WERI-Rb-1 (cell line): ENCODE results near the gene ZC3H11A.
"Not testable (repeated sequence)": the region's sequence is repeated elsewhere in the genome, so short reads cannot be mapped to it uniquely, and the experiment has no call there.

ENCODE experiments used
- DNase-seq: peaks from one replicate; pipeline ENCODE4 v3.0.0-alpha.2; 2020
- H3K27ac ChIP-seq: fragments of 250-450 bp; sonication (Bioruptor Pico); 2 replicates; pipeline ENCODE4 v1.5.1; 2020; ENCODE audit warnings: mild to moderate bottlenecking, moderate library complexity
- H3K27me3 ChIP-seq: fragments of 250-450 bp; sonication (Bioruptor Pico); 2 replicates; pipeline ENCODE4 v1.5.1; 2021; ENCODE audit warnings: mild to moderate bottlenecking, low read depth, moderate library complexity; ENCODE audit not compliant: insufficient read depth, severe bottlenecking
- H3K36me3 ChIP-seq: fragments of 250-450 bp; sonication (Bioruptor Pico); 2 replicates; pipeline ENCODE4 v1.5.1; 2020; ENCODE audit warnings: mild to moderate bottlenecking, moderate library complexity
- H3K4me3 ChIP-seq: 2 replicates; pipeline ENCODE4 v1.5.1; 2011; ENCODE audit warnings: low read depth, mild to moderate bottlenecking, control low read depth, low read length
- H3K9me3 ChIP-seq: fragments of 250-450 bp; sonication (Bioruptor Pico); 2 replicates; pipeline ENCODE4 v1.5.1; 2021; ENCODE audit warnings: mild to moderate bottlenecking, moderate library complexity; ENCODE audit not compliant: severe bottlenecking
- TF ChIP-seq, protein P1 (sequence below): IDR thresholded peaks from 2 replicates; pipeline ENCODE4 v1.5.1; 2011; ENCODE audit warnings: low read depth, mild to moderate bottlenecking, control low read depth, inconsistent platforms, low read length

The ZC3H11A gene

DNA sequence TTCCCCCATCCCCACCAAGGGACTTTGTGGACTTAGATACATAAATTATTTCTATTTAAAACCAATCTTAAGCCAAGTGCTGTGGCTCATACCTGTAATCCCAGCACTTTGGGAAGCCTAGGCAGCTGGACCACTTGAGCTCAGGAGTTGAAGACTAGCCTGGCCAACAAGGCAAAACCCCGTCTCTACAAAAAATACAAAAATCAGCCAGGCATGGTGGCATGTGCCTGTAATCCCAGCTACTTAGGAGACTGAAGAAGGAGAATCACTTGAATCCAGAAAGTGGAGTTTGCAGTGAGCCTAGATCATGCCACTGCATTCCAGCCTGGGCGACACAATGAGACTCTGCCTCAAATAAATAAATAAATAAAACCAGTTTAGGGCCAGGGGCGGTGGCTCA is 34.9 kb upstream of the ZC3H11A start:
- Histone ChIP-seq H3K36me3 (no peaks in the 10 kb centered on the region), H3K27me3 (no peaks in the 10 kb centered on the region), H3K4me3 (no peak overlapping the region), H3K27ac (no peak overlapping the region), H3K9me3 (no peaks in the 10 kb centered on the region)
- TF ChIP-seq, protein P1, sequence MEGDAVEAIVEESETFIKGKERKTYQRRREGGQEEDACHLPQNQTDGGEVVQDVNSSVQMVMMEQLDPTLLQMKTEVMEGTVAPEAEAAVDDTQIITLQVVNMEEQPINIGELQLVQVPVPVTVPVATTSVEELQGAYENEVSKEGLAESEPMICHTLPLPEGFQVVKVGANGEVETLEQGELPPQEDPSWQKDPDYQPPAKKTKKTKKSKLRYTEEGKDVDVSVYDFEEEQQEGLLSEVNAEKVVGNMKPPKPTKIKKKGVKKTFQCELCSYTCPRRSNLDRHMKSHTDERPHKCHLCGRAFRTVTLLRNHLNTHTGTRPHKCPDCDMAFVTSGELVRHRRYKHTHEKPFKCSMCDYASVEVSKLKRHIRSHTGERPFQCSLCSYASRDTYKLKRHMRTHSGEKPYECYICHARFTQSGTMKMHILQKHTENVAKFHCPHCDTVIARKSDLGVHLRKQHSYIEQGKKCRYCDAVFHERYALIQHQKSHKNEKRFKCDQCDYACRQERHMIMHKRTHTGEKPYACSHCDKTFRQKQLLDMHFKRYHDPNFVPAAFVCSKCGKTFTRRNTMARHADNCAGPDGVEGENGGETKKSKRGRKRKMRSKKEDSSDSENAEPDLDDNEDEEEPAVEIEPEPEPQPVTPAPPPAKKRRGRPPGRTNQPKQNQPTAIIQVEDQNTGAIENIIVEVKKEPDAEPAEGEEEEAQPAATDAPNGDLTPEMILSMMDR = no peak
- DNase-seq = no peak

DNA sequence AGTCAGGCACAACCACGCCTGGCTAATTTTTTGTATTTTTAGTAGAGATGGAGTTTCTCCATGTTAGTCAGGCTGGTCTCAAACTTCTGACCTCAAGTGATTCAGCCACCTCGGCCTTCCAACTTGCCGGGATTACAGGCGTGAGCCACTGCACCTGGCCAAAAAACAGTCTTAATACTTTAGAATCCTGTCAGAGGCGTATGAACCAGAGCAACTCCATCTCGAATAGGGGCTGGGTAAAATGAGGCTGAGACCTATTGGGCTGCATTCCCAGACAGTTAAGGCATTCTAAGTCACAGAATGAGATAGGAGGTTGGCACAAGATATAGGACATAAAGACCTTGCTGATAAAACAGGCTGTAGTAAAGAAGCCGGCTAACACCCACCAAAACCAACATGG is 33.5 kb upstream of the ZC3H11A start:
- H3K36me3 ChIP-seq, H3K27me3 ChIP-seq, H3K27ac ChIP-seq, H3K9me3 ChIP-seq, DNase-seq, H3K4me3 ChIP-seq: not testable (repeated sequence)

DNA sequence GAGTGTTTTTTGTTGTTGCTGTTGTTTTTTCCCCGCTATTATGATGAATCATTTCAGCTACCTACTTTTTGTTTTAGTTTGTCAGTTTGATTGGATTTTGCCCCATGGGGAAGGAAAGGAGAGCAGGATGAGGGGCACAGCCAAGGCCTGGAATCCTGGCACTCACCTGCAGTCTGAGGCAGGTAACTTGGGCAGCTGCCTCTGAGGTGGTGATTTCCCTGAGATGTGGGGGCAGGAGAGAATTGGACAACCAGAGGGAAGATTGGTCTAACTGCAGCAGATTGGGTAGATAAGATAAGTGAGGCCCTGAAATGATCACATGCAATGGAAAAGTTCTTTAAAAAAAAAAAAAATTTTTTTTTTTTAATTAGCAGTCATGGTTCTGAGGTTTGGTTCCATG is 31.9 kb upstream of the ZC3H11A start:
- H3K9me3 ChIP-seq = no peaks in the 10 kb centered on the region
- no peak for DNase-seq
- TF ChIP-seq, protein P1 = no peak
- H3K4me3 ChIP-seq = no peak overlapping the region
- H3K27ac ChIP-seq = no peak overlapping the region
- H3K27me3 ChIP-seq = no peaks in the 10 kb centered on the region
- no peaks in the 10 kb centered on the region for H3K36me3 ChIP-seq

DNA sequence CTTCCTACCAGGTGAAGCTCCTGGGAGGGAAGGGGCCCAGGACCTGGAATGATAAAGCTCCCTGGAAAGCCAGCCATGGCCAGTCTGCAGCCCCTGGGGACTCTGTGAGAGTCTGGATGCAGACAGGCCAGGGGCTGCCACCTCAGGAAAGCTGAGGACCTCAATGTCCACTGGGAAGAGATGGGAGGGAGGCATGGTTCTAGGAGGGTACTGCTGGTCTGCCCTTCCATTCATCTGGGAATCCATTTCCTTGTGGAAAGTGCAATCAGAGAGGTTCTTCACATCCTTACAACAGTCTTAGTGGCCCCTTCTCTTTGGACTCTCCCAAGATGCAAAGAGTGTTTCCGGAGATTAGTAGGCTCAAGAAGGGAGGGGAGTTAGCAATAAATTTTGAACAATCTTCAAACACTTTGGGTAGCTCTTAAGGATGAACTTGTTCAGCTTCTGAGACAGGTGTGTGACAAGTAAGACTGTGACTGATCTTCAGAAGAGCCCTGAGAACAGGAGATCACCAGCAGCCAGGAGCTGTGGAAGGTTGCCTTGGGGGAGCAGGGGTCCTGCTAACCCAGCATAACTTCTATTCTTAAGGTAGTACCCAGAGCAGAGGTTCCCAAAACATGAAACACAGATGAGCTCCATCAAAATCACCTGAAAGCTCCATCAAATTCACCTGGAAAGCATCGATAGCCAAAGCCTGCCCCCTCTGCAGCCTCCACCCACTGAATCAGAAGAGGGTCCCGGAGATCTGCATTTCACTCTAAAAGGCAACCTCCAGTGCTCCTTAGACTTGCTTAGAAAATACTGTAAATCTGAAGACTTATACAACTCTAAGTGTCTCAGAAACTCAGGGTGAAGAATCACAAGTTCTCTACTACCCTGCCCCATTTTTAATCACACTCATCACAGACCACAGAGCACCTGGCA is 31.1 kb upstream of the ZC3H11A start:
- H3K4me3 ChIP-seq = no peak overlapping the region
- H3K27me3 ChIP-seq = no peaks in the 10 kb centered on the region
- TF ChIP-seq, protein P1 = no peak
- no peaks in the 10 kb centered on the region for H3K36me3 ChIP-seq
- H3K9me3 ChIP-seq = no peaks in the 10 kb centered on the region
- DNase-seq = no peak
- H3K27ac ChIP-seq = no peak overlapping the region

DNA sequence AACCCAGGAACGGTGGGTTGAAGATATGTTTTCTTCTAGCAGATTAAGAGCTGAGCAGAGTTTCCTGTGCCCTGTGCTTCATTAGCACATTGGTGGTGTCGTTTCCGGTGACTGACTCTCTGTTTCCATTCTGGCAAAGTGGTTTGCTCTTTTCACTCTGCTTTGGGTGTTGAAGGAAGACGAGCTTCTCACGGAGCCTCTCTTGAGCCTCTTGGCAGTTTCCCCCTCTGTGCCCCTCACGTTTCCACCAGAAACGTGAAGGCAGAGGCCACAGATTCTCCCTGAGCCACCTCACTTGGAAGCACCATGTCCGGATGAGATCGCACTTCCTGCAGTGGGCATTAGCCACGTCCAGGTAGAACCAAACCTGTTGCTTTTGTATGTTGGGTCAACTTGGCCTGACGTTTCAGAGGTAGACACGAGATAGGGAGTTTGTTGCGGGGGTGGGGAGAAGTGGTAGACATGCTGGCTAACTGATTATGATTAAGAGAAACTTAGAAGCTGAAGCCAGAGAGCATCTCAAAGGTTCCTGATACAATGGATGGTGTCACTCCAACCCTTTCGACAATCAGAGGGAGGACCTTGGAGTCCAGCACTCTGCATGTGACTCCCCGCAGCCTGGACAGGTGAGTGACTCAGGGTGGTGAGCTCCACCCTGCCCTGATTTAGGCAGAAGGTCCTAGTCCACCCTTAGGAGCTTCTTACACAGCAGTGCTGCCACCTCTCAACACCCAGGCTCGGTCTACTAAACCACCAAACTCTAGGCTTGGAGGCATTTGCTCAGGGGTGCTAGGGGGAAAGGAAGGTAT is 30.2 kb upstream of the ZC3H11A start, which contains the start of gene LAX1:
Gene LAX1, plus strand, starts transcription at position 155 of the 809 bp plus-strand sequence. Its CDS starts 383 bp downstream, at position 538.
- no peaks in the 10 kb centered on the region for H3K9me3 ChIP-seq
- H3K27ac ChIP-seq = no peak within 1 kb of the TSS
- TF ChIP-seq, protein P1 = no peak
- H3K27me3 ChIP-seq = no peaks in the 10 kb centered on the region
- H3K4me3 ChIP-seq = no peak within 1 kb of the TSS
- no peaks in the 10 kb centered on the region for H3K36me3 ChIP-seq
- DNase-seq = no peak

DNA sequence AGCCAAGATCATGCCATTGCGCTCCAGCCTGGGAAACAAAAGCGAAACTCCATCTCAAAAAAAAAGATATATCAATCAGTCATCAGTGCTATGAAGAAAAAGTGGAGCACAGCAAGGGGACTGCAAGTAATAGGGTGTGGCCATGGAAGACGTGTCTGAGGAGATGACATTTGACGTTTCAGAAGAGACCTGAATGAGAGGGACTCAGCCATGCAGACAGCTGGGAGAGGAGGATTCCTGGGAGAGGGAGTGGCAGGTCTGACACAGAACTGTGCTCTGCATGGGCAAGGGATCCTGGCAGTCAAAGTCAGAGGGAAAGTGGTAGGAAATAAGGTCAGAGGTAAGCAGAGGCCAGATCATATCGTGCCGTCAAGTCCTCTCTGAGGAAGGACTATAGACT is 27.2 kb upstream of the ZC3H11A start:
- Histone ChIP-seq H3K27me3 (no peaks in the 10 kb centered on the region), H3K36me3 (no peaks in the 10 kb centered on the region), H3K27ac (no peak overlapping the region), H3K4me3 (no peak overlapping the region), H3K9me3 (peaks cover 4% of the 10 kb centered on the region)
- DNase-seq = no peak
- TF ChIP-seq, protein P1 = no peak
